HG03103 (cell line): ENCODE results near the gene RNF6.
"Not testable (repeated sequence)": the region's sequence is repeated elsewhere in the genome, so short reads cannot be mapped to it uniquely, and the experiment has no call there.

Experiments
- ATAC-seq: cut with Tn5 transposase; IDR thresholded peaks from one replicate; pipeline ENCODE4 v1.9.1; 2021; ENCODE audit warnings: low read depth; ENCODE audit not compliant: unreplicated experiment

The RNF6 gene

DNA sequence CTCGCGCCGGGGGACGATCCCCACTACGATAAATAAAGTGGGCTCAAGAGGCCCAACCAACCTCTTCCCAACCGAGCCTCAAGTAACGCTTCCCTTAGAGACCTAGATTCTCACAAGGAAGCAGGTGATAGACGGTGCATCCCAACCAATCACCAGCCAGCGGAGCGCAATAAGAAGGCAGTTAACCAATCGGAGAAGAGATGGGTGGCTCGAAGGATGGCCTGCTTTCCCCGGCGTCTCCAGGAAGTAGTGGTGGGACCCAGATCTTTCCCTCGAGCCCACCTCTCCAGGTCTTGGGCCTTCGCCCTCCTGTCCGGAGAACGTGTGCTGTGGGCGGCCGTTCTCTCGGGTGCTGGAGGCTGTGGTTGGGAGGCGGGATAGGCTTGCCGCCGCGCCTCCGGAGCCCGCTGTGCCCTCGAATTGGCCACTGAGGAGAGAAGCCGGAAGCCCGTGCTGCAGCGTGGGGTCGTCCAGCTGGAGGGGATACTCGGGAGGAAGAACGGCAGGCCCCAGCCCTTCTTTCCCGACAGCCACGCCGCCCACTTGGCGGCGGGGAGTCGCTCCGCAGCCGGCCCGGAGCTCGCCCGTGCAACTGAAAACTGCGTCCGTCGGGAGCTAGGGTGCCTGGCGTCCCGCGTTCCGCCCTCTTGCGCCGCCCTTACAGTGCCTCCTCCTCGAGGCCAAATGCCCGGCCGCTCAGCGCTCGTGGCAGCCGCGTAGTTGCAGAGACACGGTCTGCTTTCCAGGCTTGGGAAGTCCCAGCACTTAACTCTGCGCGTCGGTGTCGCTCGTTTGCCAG, at the start of gene RNF6:
RNF6 (minus strand) TSS at position 594 of the 799 bp plus-strand sequence. CDS start 2,665 bp downstream, outside the sequence.
- ATAC-seq = peak; percentile 93

DNA sequence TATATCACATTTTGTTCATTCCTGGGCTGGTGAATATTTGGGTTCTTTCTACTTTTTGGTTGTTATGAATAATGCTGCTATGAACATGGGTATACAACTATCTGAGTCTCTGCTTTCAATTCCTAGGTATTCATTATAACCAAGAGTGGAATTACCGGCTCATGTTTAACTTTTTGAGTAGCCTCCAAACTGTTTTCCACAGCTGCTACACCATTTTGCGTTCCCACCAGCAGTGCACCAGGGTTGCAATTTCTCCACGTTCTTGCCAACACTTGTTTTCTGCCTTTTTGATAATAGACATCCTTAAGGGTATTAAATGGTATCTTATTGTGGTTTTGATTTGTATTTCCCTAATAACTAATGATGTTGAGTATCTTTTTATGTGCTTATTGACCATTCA, 48.6 kb upstream of the RNF6 start:
- no peak for ATAC-seq

DNA sequence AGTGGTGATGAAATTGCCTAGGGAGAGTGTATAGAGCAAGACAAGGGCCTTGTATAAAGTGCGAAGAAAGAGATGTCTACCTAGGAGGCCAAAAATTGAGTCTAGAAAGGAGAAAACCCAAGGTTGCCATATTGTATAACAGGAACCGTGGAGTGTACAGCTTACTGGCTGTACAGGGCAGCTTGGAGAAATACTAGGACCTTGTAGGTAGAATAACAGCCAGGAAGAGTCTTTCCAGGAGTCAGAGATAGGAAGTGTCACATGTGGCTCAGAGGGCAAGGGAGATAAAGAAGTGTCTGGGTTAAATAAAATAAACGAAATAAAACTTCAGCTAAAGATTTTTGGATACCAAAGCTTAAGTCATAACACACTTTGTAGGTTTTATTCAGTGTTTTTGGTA, 44.2 kb upstream of the RNF6 start:
- ATAC-seq = no peak

DNA sequence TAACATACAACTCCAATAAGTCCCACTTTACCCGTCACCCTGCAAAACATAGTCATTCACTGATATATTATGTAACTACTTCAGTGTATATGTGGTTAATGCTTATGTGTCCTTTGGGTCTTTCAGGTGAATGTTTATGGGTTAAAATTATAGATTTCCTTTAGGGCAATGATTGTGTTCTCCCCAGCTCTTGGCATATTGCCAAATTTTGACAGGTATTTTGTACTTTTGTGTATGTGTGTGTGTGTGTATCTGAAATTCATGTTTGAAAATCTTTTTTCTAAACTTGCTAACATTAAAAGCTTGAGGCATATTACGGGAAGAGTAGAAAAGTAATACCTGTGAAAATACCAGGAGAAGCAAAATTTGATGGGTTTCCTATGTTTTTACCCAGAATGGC, 40.0 kb upstream of the RNF6 start:
- no peak for ATAC-seq

DNA sequence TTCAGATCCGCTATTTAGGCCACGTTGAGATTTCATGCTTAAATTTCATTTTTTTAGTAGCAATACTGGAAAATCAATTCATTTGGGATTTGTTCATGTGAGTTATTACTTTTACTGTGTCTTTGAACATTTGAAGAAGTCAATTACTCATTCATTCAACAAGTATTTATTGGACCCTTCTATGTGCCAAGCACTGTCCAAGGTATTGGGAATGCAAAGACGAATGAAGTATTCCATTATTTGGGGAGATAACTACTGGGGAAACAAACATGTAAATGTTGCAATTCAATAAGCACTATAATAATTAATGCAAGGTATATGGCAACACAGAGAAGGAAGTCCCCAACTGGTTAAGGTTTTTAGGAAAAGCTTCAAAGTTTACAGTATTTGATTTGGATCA, 37.5 kb upstream of the RNF6 start:
- ATAC-seq = no peak

DNA sequence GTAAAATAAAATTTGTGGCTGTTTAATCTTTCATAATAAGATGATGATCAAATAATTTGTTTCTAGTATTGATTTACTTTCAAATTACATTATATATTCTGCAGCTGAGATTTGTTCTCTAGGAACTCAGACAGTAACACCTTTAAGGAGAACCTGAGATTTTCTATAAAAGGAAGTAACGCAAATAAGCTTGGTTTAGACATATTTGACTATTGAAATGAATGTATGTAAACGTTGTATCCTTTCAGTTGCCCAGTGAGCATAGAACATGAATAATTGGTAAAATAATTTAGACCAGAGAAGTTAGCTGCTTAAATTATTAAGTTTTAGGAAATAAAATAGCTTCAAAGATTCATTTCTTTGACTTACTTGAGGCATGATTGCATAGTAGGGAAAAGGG, 34.9 kb upstream of the RNF6 start:
- no peak for ATAC-seq

DNA sequence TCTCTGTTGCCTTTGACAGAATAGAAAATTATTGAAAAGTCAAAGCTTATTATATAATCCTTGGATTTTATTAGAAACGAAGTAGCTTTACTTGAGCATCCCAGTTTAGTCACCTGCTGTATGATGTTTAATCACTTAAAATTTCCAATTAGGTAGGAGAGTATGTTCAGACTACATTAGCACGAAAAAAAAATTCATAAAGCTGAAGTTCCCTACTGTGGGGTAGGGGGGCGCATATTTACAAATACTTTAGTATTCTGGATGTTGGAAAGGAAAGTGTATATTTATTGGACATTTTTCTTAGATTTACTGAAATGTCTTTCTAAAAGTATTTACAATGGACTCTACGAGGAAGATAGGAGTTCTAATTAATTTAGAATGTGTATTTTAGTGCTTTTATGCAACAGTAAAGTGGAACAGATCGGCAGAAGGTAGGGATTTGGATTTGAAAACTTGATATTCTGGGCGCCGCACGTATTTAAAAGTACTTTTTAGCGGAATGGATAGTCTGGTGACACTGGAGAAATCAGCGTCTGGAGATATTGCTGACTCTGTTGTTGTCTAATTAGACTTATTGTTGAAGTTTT, 33.7 kb upstream of the RNF6 start:
- ATAC-seq = no peak

DNA sequence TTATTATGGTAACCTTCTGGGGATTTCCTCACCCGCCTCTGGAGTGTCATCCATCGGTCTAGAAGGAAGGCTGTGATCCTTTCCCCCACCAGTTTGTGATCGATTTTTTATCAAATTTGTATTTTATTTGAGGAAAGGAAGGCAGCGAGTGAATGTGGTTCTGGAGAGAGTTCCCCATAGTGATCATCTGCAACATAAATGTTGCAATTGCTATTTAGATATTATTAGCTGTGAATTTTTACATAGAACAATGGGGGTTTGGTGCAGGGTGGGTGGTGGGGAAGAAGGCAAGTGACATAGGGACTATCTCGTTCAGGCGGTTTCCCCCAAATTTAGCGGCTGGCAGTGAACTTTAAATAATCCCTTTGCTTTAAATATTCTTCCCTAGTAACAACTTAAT, 33.0 kb upstream of the RNF6 start:
- no peak for ATAC-seq

DNA sequence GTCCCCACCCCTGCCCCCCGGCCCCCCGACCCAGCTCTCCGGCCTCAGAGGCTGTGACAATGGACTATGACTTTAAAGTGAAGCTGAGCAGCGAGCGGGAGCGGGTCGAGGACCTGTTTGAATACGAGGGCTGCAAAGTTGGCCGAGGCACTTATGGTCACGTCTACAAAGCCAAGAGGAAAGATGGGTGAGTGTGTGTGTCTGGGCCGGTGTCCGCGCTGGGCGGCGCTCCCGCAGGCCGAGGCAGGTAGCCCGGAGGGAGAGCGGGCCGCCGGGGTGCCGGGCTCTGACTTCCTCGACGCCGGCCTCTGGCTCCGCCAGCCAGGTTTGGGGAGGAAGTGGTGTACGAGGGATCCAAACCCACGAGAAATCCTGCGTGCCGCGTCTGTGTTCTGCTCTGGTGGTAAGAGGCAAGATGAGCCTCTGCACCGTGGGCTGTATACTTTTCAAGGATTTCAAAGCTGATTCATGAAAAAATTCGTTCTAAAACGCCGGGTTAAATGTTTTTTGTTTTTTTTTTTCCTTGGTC, 32.5 kb upstream of the RNF6 start:
- peak; percentile 32 for ATAC-seq

DNA sequence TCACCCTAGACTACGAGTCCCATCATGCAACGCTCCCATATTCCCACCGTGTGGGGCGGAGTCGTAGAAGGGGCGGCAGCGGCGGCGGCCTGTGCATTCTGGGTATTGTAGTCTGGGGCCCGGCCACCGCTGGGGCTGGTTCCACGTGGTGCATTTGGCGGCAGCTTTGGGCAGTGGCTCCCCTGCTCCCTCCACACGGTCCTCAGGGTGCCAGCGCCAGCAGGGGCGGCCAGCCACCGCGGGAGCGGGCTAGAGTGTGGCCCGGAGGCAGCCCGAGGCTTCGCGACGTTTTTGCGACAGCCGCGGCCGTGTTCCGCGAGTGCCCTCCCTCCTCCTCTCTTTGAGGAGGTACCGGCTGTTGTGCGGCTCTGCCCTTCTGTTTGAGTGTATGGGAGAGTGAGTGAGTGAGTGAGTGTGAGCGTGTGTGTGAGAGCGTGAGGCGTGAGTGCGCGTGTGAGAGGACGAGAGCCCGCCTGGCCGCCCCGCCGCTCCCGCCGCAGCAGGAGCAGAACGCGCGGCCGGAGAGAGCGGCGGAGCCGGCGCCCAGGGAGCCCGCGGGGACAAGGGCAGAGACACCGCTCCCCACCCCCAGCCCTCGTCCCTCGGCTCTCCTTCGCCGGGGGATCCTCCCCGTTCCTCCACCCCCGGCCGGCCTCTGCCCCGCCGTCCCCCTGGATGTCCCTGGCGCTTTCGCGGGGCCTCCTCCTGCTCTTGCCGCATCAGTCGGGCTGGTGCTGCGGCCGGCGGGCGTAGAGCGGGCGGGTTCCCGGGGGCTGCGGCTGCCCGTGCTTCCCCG, 31.9 kb upstream of the RNF6 start, which contains the start of gene CDK8:
CDK8 (plus strand) TSS at position 343 of the 796 bp plus-strand sequence. CDS start 513 bp downstream, outside the sequence.
- peak; percentile 69 for ATAC-seq

DNA sequence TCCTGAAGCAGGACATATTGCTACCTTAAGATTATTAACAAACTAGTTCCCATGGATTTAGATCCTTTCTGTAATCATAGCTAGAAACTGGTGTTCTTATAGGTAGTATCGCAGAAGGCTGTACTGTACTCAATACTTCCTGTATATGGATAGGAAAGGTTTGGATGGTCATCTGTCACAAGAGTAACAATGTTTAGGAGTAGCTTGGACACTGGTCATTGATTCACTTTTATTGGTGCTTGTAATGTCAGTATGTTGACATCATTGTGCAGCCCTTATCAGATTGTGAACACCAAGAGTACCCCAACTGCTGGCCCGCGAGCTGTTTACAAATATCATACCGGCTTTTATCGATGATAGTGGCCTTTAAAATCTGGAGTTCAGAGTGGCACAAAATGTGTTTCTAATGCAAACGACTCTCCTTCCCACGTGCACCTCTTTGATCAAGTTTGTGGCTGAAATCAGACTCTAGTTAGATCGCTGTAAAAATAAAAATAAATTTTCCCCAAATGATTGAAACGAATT, 31.2 kb upstream of the RNF6 start:
- no peak for ATAC-seq

DNA sequence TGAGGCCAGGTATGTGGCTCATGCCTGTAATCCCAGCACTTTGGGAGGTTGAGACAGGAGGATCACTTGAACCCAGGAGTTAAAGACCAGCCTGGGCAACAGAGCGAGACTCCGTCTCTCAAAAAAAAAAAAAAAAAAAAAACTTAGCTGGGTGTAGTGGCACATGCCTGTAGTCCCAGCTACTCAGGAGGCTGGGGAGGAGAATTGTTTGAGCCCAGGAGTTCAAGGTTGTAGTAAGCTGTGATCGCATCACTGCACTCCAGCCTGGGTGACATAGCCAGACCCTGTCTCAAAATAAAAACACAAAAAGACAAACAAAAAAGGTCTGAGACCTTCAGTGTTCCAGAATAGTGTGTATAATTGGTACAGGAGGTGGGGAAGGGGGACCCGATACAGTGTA, 29.9 kb upstream of the RNF6 start:
- ATAC-seq = not testable (repeated sequence)

DNA sequence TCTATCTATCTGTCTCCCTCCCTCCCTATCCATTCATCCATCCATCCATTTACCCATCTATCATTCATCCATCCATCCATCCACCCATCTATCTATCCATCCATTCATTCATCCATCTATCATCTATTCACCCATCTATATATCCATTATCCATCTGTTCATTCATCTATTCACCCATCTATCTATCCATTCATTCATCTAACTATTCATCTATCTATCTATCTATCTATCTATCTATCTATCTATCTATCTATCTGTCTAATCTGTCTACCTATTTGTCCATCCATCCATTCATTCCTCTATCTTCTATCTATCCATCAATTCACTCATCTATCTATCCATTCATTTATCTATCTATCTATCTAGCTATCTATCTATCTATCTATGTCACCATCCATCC, 27.4 kb upstream of the RNF6 start:
- ATAC-seq = no peak

DNA sequence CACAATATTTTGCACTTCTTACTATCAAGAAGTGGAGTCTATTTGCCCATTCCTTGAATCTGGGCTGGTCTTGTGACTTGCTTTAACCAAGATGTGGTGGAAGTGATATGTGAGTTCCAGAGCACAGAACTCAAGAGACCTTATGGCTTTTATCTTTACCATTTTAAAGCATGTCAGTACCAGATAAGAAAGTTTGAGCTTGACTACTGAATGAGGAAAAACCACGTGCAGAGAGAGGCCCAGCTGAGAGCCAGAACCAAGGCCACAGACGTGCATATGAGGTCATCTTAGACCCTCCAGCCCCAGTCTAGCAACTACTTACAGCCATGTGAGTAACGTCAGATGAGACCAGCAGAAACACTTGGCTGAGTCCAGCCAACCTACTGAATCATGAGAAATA, 25.5 kb upstream of the RNF6 start:
- ATAC-seq = no peak

DNA sequence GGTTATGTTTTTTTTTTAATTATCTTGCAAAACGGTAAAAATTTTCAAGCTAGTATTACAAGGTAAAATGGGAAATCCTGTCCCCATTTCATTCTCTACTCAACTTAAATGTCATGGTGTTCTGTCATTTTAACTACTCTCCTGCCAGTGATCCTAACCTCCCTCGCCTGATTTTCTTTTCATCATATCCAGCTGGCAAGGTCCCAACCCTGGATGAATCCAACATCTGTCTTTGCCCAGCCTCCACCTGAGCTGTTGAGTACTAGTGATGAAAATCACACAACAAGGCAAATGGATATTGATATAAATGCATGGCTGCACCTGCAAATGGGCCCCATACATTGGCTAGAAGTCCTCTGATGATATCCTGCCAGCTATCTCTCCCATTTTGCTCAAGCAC, 24.9 kb upstream of the RNF6 start:
- ATAC-seq = no peak

DNA sequence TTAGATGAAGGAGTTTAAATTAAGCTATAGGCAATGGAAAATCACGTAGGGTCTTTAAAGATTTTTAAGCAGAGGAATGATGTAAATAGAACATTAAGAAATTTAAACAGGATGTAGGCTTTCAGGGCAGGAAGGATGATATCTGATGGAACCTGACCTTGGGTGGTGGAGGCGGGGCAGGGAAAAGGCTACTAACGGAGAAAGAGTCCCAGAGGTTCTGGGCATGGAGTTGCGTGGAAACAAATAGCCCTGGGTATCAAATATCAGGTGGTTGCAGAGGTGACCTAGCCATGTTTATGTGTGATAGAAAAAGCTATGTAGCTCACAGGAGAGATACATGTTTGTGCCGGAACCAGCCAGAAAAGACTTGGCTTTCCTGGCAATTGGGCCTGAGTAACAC, 24.0 kb upstream of the RNF6 start:
- ATAC-seq = no peak

DNA sequence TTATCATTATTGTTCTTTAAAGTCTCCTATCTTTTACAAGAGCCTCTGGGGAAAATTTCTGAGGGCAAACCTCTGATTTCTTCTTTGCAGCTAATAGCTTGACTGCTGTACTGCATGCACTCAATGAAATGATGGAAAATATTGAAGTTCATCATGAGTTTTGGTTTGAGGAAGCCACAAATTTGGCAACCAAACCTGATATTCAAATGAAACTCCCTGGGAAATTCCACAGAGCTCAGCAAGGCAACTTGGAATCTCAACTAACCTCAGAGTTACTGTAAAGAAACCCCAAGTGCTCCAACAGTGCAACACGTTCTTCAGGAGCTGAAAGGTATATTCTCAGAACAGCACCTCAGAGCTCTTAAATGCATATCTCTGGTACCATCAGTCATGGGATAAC, 14.2 kb upstream of the RNF6 start:
- no peak for ATAC-seq

DNA sequence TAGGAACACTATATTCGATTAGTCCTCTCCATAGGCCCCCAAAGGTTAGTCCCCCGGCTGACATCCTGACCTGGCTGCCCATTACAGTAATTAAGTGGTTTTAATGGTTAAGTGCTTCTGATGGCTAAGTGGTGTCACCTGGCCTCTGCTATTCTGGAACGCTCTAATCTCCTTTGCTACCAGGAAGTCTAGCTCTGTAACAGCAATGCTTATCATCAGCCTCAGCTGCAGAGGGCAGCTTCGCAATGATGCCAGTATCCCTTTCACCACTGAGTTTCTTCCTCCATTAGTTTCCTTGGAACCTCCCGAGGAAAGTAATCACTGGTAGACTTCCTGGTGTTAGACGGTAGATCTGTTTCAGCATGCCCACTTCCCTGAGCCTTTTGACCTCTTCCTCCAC, 8.6 kb upstream of the RNF6 start:
- no peak for ATAC-seq

DNA sequence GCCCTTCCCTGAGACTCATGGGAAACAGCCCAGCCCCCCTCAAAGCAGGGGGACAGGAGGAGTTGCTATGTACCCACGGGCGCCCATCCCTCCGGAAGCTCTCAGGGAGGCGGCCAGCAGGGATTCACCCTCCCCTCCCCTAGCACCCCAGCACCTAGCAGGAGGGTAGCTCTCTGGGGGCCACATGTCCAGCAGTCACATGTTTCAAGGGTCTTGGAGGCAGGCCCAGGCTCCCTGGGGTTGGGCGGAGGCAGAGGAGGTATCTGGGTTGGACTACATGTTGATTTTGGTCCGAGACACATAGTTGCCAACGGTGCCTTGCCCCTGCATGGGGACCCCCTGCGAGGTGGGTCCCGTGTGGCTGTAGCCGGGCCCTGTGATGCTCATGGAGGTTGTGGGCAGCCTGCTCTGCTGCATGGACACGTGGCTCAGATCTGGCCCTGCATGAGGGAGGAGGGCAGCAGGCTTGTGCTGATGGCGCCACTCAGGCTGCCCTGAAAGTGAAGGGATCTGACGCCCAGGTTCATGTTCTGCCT, 7.0 kb upstream of the RNF6 start:
- no peak for ATAC-seq

DNA sequence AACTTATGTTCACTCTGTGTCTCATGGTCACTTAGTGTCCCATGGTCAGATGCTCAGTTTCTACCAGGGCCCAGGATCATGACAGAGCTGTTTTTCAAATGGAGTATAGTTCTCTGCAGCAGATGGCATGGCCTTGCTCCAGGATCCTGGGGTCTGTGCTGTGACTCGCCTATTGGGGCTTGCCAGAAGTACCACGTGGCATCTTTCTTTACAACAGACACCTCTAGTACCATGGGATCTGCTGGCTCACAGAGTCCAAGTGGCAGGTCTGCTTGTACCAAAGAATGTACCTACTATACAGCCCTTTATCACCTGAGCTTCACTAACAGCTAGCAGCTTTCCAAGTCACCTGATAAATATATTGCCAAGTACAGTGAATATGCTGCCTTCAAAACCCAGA, 6.0 kb upstream of the RNF6 start:
- no peak for ATAC-seq
